B cell (primary cell): Measurements from ENCODE around the gene POLE.

Experiments
- EZH2 ChIP-seq: IDR thresholded peaks from 2 replicates; pipeline ENCODE4 v1.6.1; 2012; ENCODE audit warnings: borderline replicate concordance, low read depth, mild to moderate bottlenecking, moderate library complexity, low read length; ENCODE audit not compliant: insufficient read depth, poor library complexity, severe bottlenecking
- TF ChIP-seq, protein P1 (sequence below): fragments of 200-600 bp; IDR thresholded peaks from one replicate; pipeline ENCODE4 v1.8.0; 2022; ENCODE audit warnings: antibody characterized with exemption, mild to moderate bottlenecking

DNA sequence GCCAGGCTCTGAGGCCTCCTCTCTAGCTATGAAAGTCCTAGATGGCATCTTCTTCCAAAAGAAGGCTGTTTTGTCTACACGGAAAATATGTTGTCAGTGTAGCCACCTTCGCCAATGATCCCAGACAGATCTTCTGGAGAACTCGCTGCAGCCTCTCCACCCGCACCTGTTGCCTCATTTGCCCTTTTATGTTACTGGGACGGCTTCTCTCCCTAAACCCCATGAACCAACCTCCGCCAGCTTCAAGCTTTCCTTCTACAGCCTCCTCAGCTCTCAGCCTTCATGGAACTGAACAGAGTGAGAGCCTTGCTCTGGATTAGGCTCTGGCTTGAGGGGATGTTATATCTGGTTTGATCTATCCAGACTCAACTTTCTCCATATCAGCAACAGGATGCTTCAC is 57.8 kb downstream of the POLE start:
- TF ChIP-seq, protein P1, sequence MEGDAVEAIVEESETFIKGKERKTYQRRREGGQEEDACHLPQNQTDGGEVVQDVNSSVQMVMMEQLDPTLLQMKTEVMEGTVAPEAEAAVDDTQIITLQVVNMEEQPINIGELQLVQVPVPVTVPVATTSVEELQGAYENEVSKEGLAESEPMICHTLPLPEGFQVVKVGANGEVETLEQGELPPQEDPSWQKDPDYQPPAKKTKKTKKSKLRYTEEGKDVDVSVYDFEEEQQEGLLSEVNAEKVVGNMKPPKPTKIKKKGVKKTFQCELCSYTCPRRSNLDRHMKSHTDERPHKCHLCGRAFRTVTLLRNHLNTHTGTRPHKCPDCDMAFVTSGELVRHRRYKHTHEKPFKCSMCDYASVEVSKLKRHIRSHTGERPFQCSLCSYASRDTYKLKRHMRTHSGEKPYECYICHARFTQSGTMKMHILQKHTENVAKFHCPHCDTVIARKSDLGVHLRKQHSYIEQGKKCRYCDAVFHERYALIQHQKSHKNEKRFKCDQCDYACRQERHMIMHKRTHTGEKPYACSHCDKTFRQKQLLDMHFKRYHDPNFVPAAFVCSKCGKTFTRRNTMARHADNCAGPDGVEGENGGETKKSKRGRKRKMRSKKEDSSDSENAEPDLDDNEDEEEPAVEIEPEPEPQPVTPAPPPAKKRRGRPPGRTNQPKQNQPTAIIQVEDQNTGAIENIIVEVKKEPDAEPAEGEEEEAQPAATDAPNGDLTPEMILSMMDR: no peak
- TF ChIP-seq EZH2: no peak
